GM10266 (cell line): ENCODE measurements around the gene ENPP6.

Experiments
- DNase-seq: peaks from one replicate; pipeline ENCODE4 v3.0.0; 2012; ENCODE audit errors: extremely low spot score
- CTCF ChIP-seq: IDR thresholded peaks from 2 replicates; pipeline ENCODE4 v1.5.1; 2012; ENCODE audit warnings: mild to moderate bottlenecking, low read depth; ENCODE audit not compliant: control insufficient read depth, insufficient read depth; ENCODE audit errors: missing control alignments

Gene ENPP6

GRCh38 chr4:184162596-184162995 lies 55.1 kb downstream of the ENPP6 start:
- DNase-seq = no peak
- no peak for TF ChIP-seq CTCF

DNA sequence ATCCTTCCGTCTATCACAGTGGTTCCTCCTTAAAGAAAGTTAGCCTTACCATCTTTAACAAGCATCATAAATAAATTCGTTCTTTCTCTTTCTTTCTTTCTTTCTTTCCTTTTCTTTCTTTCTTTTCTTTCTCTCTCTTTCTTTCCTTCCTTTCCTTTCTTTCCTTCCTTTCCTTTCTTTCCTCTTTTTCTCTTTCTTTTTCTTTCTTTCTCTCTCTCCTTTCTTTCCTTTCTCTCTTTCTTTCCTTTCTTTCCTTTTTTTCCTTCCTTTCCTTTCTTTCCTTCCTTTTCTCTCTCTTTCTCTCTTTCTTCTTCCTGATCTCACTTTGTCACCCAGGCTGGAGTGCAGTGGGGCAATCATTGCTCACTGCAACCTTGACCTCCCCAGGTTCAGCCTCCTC lies 60.4 kb downstream of the ENPP6 start:
- DNase-seq = no peak
- TF ChIP-seq CTCF = no peak

DNA sequence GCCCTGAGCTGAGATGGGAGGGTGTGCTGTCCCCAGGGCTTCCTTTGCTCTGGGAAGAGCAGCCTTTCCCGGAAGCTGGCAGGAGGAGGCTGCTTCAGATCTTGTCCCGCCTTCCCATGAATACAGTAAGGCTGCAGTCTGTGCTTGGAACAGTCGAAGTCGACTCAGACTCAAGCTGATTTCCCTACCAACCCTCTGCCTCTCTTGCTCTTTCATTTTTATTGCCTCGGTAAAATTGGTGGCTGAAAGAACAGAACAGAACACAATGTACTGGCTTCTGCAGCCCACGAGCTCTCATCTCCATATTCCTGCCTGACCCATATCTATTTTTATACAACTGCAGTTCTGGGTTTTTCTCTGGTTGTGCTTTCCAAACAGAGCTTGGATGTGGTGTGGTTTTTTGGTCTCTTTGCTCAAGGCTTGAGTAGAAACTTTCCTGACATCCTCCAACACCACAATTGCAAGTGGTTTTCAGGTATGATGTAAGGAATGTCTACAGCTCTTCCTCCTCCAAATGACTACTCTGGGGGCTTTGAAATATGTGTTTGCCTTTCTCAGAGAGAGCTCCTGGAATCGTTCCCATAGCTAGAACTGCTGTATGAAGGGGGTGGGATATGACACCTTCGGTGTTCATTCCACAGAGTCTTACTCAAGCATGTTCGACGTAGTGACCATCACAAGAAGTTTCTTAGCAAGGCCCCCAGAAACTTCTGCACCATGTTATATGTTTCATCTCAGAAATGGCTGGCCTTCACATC lies 61.3 kb downstream of the ENPP6 start:
- no peak for DNase-seq
- no peak for TF ChIP-seq CTCF

DNA sequence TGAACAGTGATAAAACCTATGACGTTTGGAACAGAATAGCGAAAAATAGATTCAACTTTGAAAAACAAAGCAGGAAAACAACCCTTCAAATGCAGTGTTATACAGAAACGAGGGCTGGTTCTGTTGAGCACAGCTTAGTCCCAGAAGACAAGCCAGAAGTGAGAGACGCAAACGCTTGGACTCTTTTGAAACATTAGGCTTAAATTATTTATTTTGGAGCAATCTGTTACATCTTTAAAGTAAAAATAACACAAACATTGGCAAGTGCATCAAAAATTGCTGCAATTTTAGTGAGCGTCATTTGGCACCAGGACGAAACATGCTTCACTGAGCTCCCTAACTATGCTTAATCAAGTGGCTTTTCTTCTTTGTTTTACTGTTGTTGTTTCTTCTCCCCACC lies 63.5 kb downstream of the ENPP6 start:
- DNase-seq = no peak
- TF ChIP-seq CTCF = no peak

DNA sequence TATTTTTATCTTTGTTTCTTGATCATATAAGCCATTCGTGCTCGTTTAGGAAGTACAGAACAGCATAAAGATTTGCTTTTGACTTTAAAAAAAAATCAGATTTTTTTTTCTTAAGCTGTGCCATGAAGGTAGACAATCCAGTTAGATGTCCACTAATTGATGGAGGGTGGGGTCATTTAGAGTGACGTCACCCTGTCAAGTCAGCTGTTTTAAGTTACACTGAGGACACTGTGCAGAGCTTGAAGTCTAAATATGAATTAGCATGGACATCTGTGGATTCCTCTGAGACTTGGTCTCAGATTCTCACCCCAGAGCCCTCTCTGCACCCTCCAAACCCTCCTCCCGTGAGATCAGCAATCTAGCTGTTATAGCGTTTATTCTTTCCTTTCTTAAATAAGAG lies 63.9 kb downstream of the ENPP6 start:
- no peak for DNase-seq
- no peak for TF ChIP-seq CTCF

DNA sequence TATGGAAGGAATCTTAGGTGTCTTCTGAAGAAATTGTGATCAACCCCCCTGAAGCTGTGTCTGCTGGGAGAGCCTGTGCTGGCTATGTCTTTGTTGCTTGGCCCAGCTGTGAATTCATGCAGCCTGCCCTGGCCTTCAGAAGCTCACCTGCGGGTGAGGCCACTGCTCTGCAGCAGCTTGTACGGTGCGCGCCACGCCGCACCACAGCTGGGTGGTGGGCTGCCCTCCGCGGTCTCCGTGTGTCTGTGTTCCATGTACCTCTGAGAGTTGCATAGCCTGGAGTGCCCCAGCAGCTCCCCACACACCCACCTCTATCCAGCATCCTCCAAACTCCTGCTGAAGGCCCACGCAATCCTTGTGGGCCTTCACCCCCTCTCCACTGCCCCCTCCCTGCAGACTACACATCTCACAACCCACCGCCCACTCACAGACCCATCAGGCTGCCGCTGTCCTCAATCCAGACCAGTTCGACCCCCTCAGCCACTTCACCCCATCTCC lies 65.6 kb downstream of the ENPP6 start:
- DNase-seq = no peak
- no peak for TF ChIP-seq CTCF

GRCh38 chr4:184150102-184150839 lies 67.4 kb downstream of the ENPP6 start:
- DNase-seq = no peak
- no peak for TF ChIP-seq CTCF
